Immature natural killer cell (primary cell): Measurements from ENCODE around the gene WDR18. TPM values are rescaled to one million over a fixed set of nuclear protein-coding genes. Genes with fewer than 3 reads are reported as not detected.
"Not testable (repeated sequence)": the region's sequence is repeated elsewhere in the genome, so short reads cannot be mapped to it uniquely, and the experiment has no call there.

ENCODE experiments used
- DNase-seq, 3 donors: peaks; one replicate each; pipeline ENCODE4 v3.0.0; 2022; ENCODE audit warnings: mixed read lengths in 1 of 3
- H3K27ac Mint-ChIP-seq, 6 donors: one replicate each; pipeline ENCODE4 v1.8.0; 2020; ENCODE audit warnings: mixed read lengths in 6 of 6, mild to moderate bottlenecking in 5 of 6, inconsistent platforms in 4 of 6, moderate library complexity in 3 of 6
- H3K27me3 Mint-ChIP-seq, 3 donors: one replicate each; pipeline ENCODE4 v1.8.0; 2020 to 2021; ENCODE audit warnings: low read depth in 3 of 3, mild to moderate bottlenecking in 3 of 3, mixed read lengths in 3 of 3, moderate library complexity in 3 of 3, inconsistent platforms in 1 of 3
- H3K36me3 Mint-ChIP-seq, 3 donors: one replicate each; pipeline ENCODE4 v1.8.0; 2020; ENCODE audit warnings: mixed read lengths in 3 of 3, inconsistent platforms in 2 of 3, mild to moderate bottlenecking in 2 of 3
- H3K4me1 Mint-ChIP-seq, 2 donors: one replicate each; pipeline ENCODE4 v1.8.0; 2020; ENCODE audit warnings: inconsistent platforms in 2 of 2, mild to moderate bottlenecking in 2 of 2, mixed read lengths in 2 of 2, moderate library complexity in 1 of 2
- H3K4me3 Mint-ChIP-seq, 5 donors: one replicate each; pipeline ENCODE4 v1.8.0; 2020; ENCODE audit warnings: mild to moderate bottlenecking in 5 of 5, mixed read lengths in 5 of 5, inconsistent platforms in 3 of 5, moderate library complexity in 3 of 5
- H3K9me3 Mint-ChIP-seq, 6 donors: one replicate each; pipeline ENCODE4 v1.8.0; 2020; ENCODE audit warnings: mild to moderate bottlenecking in 6 of 6, mixed read lengths in 6 of 6, inconsistent platforms in 4 of 6, moderate library complexity in 3 of 6
- polyA plus RNA-seq, 3 donors: library from polyadenylated mRNA; unstranded; fragments of 300-500 nt; fragmentation: Illumina TruSeq; gene quantifications; one replicate each; pipeline ENCODE4 v1.2.3, GENCODE V29; 2021

Gene WDR18
- polyA plus RNA-seq, 3 donors from 2014 or later, result 60.5 to 116 (median 70.9) TPM

DNA sequence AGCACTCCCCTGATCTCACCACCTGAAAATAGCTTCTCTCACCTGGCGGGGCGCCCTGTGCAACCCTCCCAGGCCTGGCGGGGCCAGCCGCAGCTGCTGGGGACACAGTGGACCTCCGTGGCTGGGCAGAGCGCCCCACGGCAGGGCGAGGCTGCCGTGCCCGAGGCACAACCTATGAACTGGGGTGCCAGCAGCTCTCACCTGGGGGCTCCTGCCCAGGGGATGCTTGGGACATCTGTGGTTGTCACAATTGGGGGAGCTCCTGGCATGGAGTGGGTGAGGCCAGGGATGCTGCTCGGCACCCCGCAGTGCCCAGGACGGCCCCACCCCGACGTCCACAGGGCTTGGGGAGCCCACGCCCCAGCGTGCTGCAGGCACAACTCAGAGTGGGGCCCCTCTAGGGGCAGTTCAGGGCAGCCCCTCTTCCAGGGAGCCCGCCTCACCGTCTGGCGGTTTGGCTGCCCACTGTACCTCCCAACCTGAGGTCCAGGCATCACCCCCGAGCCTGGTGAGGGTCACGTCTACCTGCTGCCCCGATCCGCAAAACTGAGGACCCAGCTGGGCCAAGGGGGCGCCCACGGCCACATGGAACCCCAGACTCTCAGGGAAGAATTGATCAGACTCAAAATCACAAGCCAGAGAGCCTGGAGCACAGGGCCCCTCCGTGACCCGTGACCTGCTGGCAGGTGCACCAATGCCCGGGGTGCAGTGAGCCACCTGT is 31.1 kb downstream of the WDR18 start:
- no peak for DNase-seq
- peaks cover 20 to 47% of the 10 kb centered on the region in 2 donors for H3K4me1 Mint-ChIP-seq
- H3K27me3 Mint-ChIP-seq, result peaks cover 2 to 8% (median 3%) of the 10 kb centered on the region in 3 donors
- no peaks in the 10 kb centered on the region for H3K9me3 Mint-ChIP-seq
- no peaks in the 10 kb centered on the region for H3K36me3 Mint-ChIP-seq
- H3K4me3 Mint-ChIP-seq, result no peak overlapping the region
- H3K27ac Mint-ChIP-seq, result no peak overlapping the region

DNA sequence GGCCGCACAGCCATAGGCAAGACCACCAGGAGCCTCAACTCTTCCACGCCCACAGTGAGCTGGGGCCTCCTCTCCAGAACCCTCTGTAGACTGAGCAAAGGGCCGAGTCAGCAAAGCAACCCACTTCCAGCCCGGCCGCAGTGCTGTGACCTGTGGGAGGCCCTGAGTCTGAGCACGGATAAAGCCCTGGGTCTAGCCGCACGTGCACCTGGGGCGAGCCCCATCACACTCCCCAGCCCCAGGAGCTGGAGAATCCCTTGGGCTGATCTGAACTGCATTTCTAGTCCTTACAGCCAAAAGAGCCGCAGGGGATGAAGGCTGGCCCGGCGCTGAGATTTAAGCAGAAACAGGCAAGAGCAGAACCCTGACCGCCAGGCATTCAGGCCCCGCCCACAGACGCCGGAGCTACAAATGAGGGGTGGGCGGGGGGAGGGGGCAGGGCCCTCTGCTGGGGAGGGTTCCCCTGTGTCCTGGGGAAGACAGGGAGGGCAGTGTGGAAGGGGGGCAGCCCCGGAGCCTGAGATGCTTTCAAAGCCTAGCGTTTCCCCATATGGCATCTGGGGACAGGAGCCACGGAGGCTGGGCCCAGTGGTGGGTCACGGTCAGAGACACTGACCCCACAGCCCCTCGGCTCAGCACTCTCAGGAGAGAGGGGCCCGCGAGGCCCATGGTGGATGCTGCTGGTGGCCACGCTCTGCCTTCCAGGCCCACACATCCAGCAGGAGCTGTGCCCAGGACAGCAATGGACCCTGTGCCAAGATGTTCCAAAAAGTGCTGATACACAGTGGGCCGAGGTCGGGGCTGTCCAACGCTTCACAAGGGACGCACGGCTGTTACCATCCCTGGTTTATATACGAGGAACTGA is 31.9 kb downstream of the WDR18 start:
- H3K9me3 Mint-ChIP-seq, result no peaks in the 10 kb centered on the region
- no peak for DNase-seq
- H3K27ac Mint-ChIP-seq, result no peak overlapping the region
- peaks cover 3 to 8% (median 4%) of the 10 kb centered on the region in 3 donors for H3K27me3 Mint-ChIP-seq
- peaks cover 20 to 48% of the 10 kb centered on the region in 2 donors for H3K4me1 Mint-ChIP-seq
- H3K4me3 Mint-ChIP-seq, result peak overlapping the region in 1 of 5 donors; percentile 32
- H3K36me3 Mint-ChIP-seq, result no peaks in the 10 kb centered on the region

DNA sequence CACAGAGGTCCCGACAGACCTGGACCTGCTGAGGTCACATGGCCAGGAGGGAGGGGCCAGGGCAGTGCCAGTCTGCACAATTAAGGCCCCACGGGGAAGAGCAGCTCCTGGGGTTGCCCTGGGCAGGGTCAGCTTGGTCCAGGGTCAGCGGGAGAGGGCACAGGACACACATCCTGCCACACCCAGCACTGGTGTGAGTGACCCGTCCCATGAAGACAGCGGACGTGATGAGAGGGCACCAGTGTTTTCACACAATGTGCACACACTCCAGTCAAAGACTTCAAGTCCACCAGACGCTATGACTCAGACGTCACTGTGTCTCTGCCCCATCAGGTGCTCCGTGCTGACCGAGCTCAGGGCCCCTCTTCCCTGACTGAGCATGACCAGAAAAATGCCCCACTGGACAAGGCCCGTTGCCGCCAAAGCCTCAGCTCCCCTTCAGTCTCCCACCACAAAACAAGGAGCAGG is 32.5 kb downstream of the WDR18 start:
- H3K36me3 Mint-ChIP-seq, result no peaks in the 10 kb centered on the region
- H3K9me3 Mint-ChIP-seq, result peaks cover 0 to 2% (median 0%) of the 10 kb centered on the region in 6 donors
- H3K4me1 Mint-ChIP-seq, result peaks cover 27 to 53% of the 10 kb centered on the region in 2 donors

DNA sequence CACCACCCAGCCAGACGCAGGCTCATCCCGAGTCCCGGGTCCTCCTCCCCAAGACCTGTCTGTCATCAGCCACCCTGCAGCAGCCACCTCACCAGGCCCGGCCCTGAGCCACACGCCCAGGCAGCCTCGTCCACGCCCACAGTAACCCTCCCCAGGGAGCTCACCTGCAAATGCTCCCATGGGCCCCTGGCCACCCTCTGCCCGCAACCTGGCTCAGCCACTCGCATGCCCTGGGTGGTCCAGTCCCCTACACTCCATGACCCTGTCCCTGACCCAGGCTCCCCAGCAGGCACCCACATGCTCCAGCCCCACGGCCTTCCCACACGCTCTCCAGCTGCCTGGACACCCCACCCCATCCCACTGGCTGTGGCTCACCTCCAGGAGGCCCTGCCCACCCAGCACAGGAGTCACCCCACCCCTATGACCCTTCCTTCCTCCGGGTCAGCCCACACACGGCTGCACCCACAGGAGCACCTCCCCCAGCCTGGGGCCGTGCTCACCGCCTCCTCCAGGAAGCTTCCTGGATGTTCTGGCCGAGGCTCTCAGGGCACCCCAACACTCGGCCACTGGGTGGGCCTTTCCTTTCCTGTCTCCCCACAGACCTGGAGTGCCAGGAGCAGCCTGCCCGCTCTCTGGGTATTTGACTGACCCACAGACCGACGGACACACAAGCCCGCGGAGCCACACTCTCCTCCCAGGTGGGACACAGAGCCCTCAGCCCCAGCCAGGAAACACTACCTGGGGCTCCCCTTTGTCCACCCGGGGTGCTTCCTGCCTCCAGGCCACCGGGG is 33.2 kb downstream of the WDR18 start:
- peak overlapping the region; percentile 12 to 74 (median 66) for H3K27ac Mint-ChIP-seq
- H3K36me3 Mint-ChIP-seq, result no peaks in the 10 kb centered on the region
- H3K4me3 Mint-ChIP-seq, result peak overlapping the region; percentile 32 to 51 (median 42)
- peaks cover 11 to 17% (median 13%) of the 10 kb centered on the region in 3 donors for H3K27me3 Mint-ChIP-seq
- H3K4me1 Mint-ChIP-seq, result peaks cover 29 to 55% of the 10 kb centered on the region in 2 donors
- H3K9me3 Mint-ChIP-seq, result peaks cover 0 to 2% (median 0%) of the 10 kb centered on the region in 6 donors
- no peak for DNase-seq

More for the DNA sequence above, 32.5 kb downstream of the WDR18 start:
- Mint-ChIP-seq H3K4me3 (peak overlapping the region; percentile 32 to 51 (median 42)), H3K27ac (peak overlapping the region; percentile 12 to 74 (median 65)), H3K27me3 (peaks cover 9 to 15% (median 11%) of the 10 kb centered on the region in 3 donors)
- no peak for DNase-seq

DNA sequence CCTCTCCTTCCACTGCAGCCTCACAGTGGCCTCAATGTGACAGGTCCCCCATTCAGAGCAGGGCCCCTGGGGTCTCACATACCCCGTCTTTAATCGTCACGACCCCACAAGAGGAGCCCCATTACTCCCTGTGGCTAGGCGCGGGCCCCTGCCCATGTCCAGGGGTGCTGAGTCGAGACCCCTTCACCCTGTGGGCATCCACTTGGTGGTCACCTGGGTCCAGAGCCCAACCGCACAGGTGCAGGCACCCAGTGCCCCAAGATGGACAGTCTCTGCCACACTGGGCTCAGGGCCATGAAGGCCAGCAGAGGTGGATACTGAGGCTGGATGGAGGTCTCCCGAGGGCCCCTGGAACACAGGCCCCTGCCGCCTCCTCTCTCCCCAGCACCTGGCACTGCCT is 33.8 kb downstream of the WDR18 start:
- peaks cover 11 to 17% (median 13%) of the 10 kb centered on the region in 3 donors for H3K27me3 Mint-ChIP-seq
- H3K36me3 Mint-ChIP-seq, result no peaks in the 10 kb centered on the region
- H3K9me3 Mint-ChIP-seq, result peaks cover 0 to 2% (median 0%) of the 10 kb centered on the region in 6 donors
- peak overlapping the region in 3 of 5 donors; percentile 61 to 85 (median 79) for H3K4me3 Mint-ChIP-seq
- H3K27ac Mint-ChIP-seq, result peak overlapping the region in 1 of 6 donors; percentile 34
- no peak for DNase-seq
- H3K4me1 Mint-ChIP-seq, result peaks cover 29 to 55% of the 10 kb centered on the region in 2 donors

DNA sequence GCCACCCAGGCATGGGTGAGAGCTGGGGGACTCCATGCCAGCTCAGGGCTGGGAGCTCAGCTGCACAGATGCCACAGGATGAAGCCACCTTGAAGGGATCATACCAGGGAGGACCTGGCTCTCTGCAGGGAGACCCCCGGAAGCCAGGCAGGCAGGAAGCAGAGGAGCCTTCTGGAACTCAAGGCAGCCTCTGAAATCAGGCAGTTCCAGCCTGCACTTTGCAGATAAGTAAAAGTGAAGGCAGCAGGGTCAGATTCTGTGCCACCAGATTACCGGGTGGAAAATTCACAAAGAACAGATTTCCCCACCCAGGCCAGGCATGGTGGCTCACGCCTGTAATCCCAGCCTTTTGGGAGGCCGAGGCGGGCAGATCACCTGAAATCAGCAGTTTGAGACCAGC is 34.2 kb downstream of the WDR18 start:
- Mint-ChIP-seq H3K4me1 (peaks cover 29 to 55% of the 10 kb centered on the region in 2 donors), H3K4me3 (peak overlapping the region; percentile 54 to 86 (median 79)), H3K36me3 (no peaks in the 10 kb centered on the region), H3K9me3 (peaks cover 0 to 2% (median 0%) of the 10 kb centered on the region in 6 donors), H3K27me3 (peaks cover 11 to 17% (median 13%) of the 10 kb centered on the region in 3 donors), H3K27ac (peak overlapping the region in 4 of 6 donors; percentile 19 to 78 (median 44))
- no peak for DNase-seq

DNA sequence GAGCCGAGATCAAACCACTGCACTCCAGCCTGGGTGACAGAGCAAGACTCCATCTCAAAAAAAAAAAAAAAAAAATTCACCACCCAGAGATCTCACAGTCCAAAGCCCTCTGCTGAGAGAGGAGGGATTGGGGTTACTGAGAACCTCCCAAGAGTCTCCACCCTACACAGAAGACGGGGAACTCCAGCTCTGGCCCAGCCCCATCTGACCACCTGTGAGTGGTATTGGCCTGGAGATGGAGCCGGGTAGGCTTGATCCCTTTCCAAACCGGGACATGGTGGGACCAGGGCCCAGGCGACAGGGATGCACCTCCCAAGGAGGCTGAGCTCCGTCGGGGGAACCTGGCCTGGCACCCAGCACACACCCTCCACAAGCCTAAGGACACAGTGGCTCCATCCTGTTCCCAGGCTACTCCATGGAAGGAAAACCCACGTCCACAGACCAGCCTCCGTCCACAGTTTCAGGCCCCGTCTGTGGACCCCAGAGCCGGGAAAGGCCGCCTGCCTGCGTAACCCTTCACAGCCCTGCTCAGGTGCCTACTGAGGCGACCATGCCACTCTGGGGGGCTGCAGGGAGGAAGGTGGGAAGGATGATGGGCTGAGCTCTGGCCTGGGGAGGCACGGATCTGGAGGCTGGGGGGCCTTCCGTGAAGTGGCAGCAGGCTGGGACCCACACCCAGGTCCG is 34.9 kb downstream of the WDR18 start:
- H3K36me3 Mint-ChIP-seq, result no peaks in the 10 kb centered on the region
- H3K4me1 Mint-ChIP-seq, result peaks cover 29 to 53% of the 10 kb centered on the region in 2 donors
- peaks cover 0 to 2% (median 0%) of the 10 kb centered on the region in 6 donors for H3K9me3 Mint-ChIP-seq
- H3K27ac Mint-ChIP-seq, result peak overlapping the region; percentile 29 to 93 (median 54)
- peaks cover 11 to 17% (median 13%) of the 10 kb centered on the region in 3 donors for H3K27me3 Mint-ChIP-seq
- DNase-seq, result no peak
- peak overlapping the region; percentile 79 to 92 (median 85) for H3K4me3 Mint-ChIP-seq

DNA sequence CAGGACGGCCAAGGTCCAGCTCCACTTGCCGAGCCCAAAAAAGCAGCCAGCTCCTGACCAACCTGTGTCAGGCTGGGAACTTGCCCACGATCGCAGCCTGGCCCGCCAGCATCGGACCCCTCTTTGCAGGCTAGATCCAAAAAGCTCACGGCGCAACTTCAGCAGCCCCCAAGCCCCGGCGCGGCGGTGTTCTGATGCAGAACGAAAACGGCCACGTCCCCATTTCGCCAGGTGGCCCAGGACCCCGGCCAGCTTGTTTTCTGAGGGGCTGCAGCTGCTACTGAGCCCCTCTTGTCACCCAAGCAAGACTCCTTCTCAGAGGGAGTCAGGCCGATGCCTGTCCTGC is 35.4 kb downstream of the WDR18 start:
- H3K36me3 Mint-ChIP-seq, result no peaks in the 10 kb centered on the region
- H3K27ac Mint-ChIP-seq, result peak overlapping the region; percentile 78 to 100 (median 92)
- DNase-seq, result no peak
- peaks cover 0 to 2% (median 0%) of the 10 kb centered on the region in 6 donors for H3K9me3 Mint-ChIP-seq
- H3K4me3 Mint-ChIP-seq, result peak overlapping the region; percentile 79 to 92 (median 85)
- H3K4me1 Mint-ChIP-seq, result peaks cover 29 to 52% of the 10 kb centered on the region in 2 donors
- H3K27me3 Mint-ChIP-seq, result peaks cover 11 to 17% (median 13%) of the 10 kb centered on the region in 3 donors

DNA sequence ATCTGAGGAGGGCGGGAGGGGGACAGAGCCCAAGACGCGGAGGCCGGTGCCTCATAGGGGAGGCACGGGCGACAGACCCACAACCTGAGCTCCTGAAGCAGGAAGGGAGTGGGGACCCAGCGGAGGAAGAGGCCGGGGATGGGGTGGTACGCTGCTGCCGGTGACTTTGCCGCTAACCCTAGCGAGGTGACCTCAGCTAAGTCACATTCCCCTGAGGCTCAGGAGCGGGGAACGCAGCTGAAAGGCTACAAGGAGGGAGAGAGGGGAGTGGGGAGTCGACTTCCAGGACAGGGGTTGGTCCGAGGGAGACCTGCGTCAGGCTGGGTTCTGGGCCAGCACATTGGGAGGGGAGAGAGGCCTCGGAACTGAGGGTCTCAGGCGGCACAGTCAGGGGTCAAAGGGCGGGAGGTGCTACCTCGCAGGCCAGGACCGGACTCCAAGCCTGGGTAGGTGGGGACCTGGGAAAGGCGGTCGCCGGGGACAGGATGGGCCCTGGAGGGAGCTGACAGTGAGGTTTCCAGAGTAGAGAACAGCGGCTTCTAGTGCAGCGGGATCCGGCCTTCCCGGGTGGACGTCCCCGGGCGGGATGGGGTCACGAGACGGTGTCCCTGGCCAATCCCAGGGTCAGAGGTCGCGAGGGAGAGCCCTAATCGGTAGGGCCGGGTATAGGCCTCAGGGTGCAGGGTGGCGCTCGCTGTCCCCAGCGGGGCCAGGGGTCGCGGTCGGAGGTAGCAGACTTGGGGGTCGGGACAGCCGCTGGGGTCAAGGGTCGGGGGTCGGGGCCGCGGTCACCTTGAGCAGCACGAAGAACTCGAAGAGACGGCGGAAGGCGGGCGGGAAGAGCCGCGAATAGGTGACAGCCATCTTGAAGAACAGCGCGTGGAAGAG is 36.1 kb downstream of the WDR18 start:
- Mint-ChIP-seq H3K36me3 (no peaks in the 10 kb centered on the region), H3K9me3 (peaks cover 0 to 2% (median 0%) of the 10 kb centered on the region in 6 donors), H3K4me3 (peak overlapping the region; percentile 79 to 92 (median 85)), H3K4me1 (peaks cover 29 to 52% of the 10 kb centered on the region in 2 donors), H3K27ac (peak overlapping the region; percentile 78 to 100 (median 92)), H3K27me3 (peaks cover 13 to 17% (median 13%) of the 10 kb centered on the region in 3 donors)
- DNase-seq, result peak in 1 of 3 donors; percentile 21

DNA sequence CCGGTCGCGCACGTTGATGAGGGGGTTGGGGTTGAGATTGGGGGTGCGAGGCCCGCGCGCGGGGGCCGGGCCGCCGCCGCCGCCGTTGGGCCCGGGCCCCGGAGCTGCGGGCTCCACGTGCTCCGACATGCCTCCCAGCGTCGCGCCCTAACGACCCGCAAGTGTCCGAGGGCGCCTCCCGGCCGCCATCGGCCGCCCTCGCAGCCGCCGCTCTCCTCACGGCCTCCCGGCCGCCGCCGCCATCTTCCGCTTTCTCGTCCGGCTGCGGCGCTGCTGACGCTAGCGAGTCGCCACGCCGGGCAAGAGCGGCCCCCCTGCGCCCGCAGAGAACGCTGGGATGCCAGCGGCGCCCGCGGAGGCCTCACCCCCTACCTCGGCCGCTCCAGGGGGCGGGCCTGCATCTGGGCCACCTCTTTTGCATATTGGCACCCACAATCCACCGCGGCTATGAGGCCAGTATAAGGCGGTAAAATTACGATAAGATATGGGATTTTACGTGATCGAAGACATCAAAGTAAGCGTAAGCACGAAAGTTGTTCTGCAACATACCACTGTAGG is 36.8 kb downstream of the WDR18 start, which contains the start of gene TMEM259:
TSS of gene TMEM259 (minus strand) at position 256 of the 558 bp plus-strand sequence. CDS start at position 129, 127 bp downstream.
- peak within 1 kb of the TSS; percentile 100 for H3K27ac Mint-ChIP-seq
- DNase-seq, result peak; percentile 99
- H3K4me1 Mint-ChIP-seq, result peaks cover 29 to 47% of the 10 kb centered on the region in 2 donors
- no peaks in the 10 kb centered on the region for H3K36me3 Mint-ChIP-seq
- H3K27me3 Mint-ChIP-seq, result peaks cover 13 to 15% (median 13%) of the 10 kb centered on the region in 3 donors
- peaks cover 0 to 2% (median 0%) of the 10 kb centered on the region in 6 donors for H3K9me3 Mint-ChIP-seq
- peak within 1 kb of the TSS; percentile 79 to 92 (median 86) for H3K4me3 Mint-ChIP-seq

DNA sequence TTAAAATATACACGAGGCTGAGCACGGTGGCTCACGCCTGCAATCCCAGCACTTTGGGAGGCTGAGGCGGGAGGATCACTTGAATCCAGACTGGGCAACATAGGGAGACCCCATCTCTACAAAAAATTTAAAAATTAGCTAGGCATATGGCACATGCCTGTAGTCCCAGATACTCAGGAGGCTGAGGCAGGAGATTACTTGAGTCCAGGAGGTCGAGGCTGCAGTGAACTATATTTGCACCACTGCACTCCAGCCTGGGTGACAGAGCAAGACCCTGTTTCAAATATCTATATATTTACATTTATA is 39.7 kb downstream of the WDR18 start:
- not testable (repeated sequence) for H3K36me3 Mint-ChIP-seq, H3K4me3 Mint-ChIP-seq, H3K27ac Mint-ChIP-seq, H3K9me3 Mint-ChIP-seq, DNase-seq
- Mint-ChIP-seq H3K4me1 (peaks cover 20 to 28% of the 10 kb centered on the region in 2 donors), H3K27me3 (peaks cover 9 to 13% (median 11%) of the 10 kb centered on the region in 3 donors)
